Stimulated activated CD8-positive, alpha-beta memory T cell treated with anti-CD3 and anti-CD28 coated beads, Interleukin-12 subunit alpha, Interleukin-12 subunit beta, amount 100 ng/mL, for 1 hour (primary cell): Measurements from ENCODE around the gene KCNC2.

ENCODE experiments used
- DNase-seq: peaks from one replicate; pipeline ENCODE4 v3.0.0-alpha.2; 2020; ENCODE audit warnings: low read depth

The KCNC2 gene

GRCh38 chr12:75058228-75058627 lies 151.4 kb downstream of the KCNC2 start:
- DNase-seq = no peak

GRCh38 chr12:75048767-75049166 lies 160.9 kb downstream of the KCNC2 start:
- no peak for DNase-seq

GRCh38 chr12:75047885-75048525 lies 161.6 kb downstream of the KCNC2 start:
- no peak for DNase-seq

GRCh38 chr12:75042125-75042524 lies 167.5 kb downstream of the KCNC2 start:
- no peak for DNase-seq

GRCh38 chr12:75041472-75041871 lies 168.2 kb downstream of the KCNC2 start:
- no peak for DNase-seq

GRCh38 chr12:75020068-75020557 lies 189.5 kb downstream of the KCNC2 start:
- no peak for DNase-seq

GRCh38 chr12:75011120-75011519 lies 198.5 kb downstream of the KCNC2 start:
- no peak for DNase-seq

GRCh38 chr12:75007133-75007532 lies 202.5 kb downstream of the KCNC2 start:
- no peak for DNase-seq

GRCh38 chr12:75000120-75000519 lies 209.5 kb downstream of the KCNC2 start:
- no peak for DNase-seq

GRCh38 chr12:74999474-74999873 lies 210.2 kb downstream of the KCNC2 start:
- no peak for DNase-seq
